IMR-90 (cell line): Measurements from ENCODE around the gene DUS2. TPM values are rescaled to one million over a fixed set of nuclear protein-coding genes. Genes with fewer than 3 reads are reported as not detected.

Experiments
- ATAC-seq: fragments of 200-7000 bp; cut with Tn5 transposase; 2 replicates; pipeline ENCODE4 v1.9.1; 2020; ENCODE audit warnings: low read depth, mild to moderate bottlenecking, moderate library complexity
- BruUV-seq: library from RNA; stranded (reverse); fragments of 400-500 nt; replicated peaks from 2 replicates; lab custom pipeline; 2021; lab: Mats Ljungman, UMichigan
- CTCF ChIA-PET: fragments of 300-600 bp; formaldehyde crosslinking; extraction: SDS; loops from one replicate; lab custom pipeline; 2021; ENCODE audit warnings: antibody characterized with exemption; lab: Yijun Ruan, JAX
- POLR2A ChIA-PET: fragments of 300-600 bp; sonication (Branson Sonifier 250); formaldehyde crosslinking; loops from one replicate; lab custom pipeline; 2022; ENCODE audit warnings: antibody characterized with exemption; ENCODE audit not compliant: unreplicated experiment; lab: Charles Lee
- DNase-seq: peaks from one replicate; pipeline ENCODE4 v3.0.0; 2013
- H2AFZ ChIP-seq: replicated peaks from 2 replicates; pipeline ENCODE3; 2013; ENCODE audit warnings: low read length, mild to moderate bottlenecking; ENCODE audit not compliant: poor library complexity
- H2AK5ac ChIP-seq: 2 replicates; pipeline ENCODE4 v1.6.1; 2013; ENCODE audit warnings: low read depth, low read length, inconsistent platforms
- H2AK9ac ChIP-seq: replicated peaks from 2 replicates; pipeline ENCODE3; 2013; ENCODE audit warnings: mild to moderate bottlenecking, low read depth, low read length, moderate library complexity; ENCODE audit not compliant: poor library complexity
- H2BK120ac ChIP-seq: 2 replicates; pipeline ENCODE4 v1.6.1; 2013; ENCODE audit warnings: low read depth, low read length, inconsistent platforms
- H2BK15ac ChIP-seq: 3 replicates; pipeline ENCODE4 v1.6.1; 2013; ENCODE audit warnings: low read depth, low read length, inconsistent platforms
- H2BK20ac ChIP-seq: 2 replicates; pipeline ENCODE4 v1.6.1; 2013; ENCODE audit warnings: low read depth, mild to moderate bottlenecking, inconsistent platforms, low read length, moderate library complexity
- H2BK5ac ChIP-seq: 2 replicates; pipeline ENCODE4 v1.6.1; 2013; ENCODE audit warnings: mild to moderate bottlenecking, low read depth, low read length, inconsistent platforms; ENCODE audit not compliant: poor library complexity, severe bottlenecking
- H3K14ac ChIP-seq: replicated peaks from 2 replicates; pipeline ENCODE4 v1.6.1; 2013; ENCODE audit warnings: low read depth, low read length, inconsistent platforms
- H3K18ac ChIP-seq: 2 replicates; pipeline ENCODE4 v1.6.1; 2013; ENCODE audit warnings: low read depth, low read length, control low read depth
- H3K23ac ChIP-seq: 2 replicates; pipeline ENCODE4 v1.6.1; 2013; ENCODE audit warnings: low read depth, low read length, inconsistent platforms
- H3K27ac ChIP-seq: 2 replicates; pipeline ENCODE4 v1.5.1; 2013; ENCODE audit warnings: mild to moderate bottlenecking, control low read depth, low read length; ENCODE audit not compliant: insufficient read depth
- H3K27me3 ChIP-seq: 2 replicates; pipeline ENCODE4 v1.6.1; 2013; ENCODE audit warnings: low read length; ENCODE audit not compliant: control insufficient read depth, insufficient read depth
- H3K36me3 ChIP-seq: 2 replicates; pipeline ENCODE4 v1.6.1; 2013; ENCODE audit warnings: low read length, mixed read lengths; ENCODE audit not compliant: control insufficient read depth, insufficient read depth
- H3K4ac ChIP-seq: 2 replicates; pipeline ENCODE4 v1.6.1; 2013; ENCODE audit warnings: low read depth, low read length, inconsistent platforms
- H3K4me1 ChIP-seq: 2 replicates; pipeline ENCODE4 v1.6.1; 2013; ENCODE audit warnings: low read length, mixed read lengths; ENCODE audit not compliant: control insufficient read depth, insufficient read depth
- H3K4me2 ChIP-seq: 2 replicates; pipeline ENCODE4 v1.6.1; 2013; ENCODE audit warnings: low read depth, mild to moderate bottlenecking, control low read depth, low read length, moderate library complexity
- H3K4me3 ChIP-seq: 2 replicates; pipeline ENCODE4 v1.5.1; 2013; ENCODE audit warnings: low read depth, mild to moderate bottlenecking, control low read depth, low read length, moderate library complexity; ENCODE audit not compliant: insufficient read depth
- H3K56ac ChIP-seq: 2 replicates; pipeline ENCODE4 v1.6.1; 2013; ENCODE audit warnings: low read length, inconsistent platforms; ENCODE audit not compliant: insufficient read depth; ENCODE audit errors: extremely low read depth
- H3K79me1 ChIP-seq, 2 experiments: 2 replicates each; pipeline ENCODE4 v1.6.1; 2013; ENCODE audit warnings: low read length in 2 of 2, inconsistent platforms in 1 of 2, low read depth in 1 of 2
- H3K9ac ChIP-seq: 2 replicates; pipeline ENCODE4 v1.6.1; 2013; ENCODE audit warnings: low read depth, low read length, control low read depth
- H3K9me1 ChIP-seq: 2 replicates; pipeline ENCODE4 v1.6.1; 2013; ENCODE audit warnings: low read length, inconsistent platforms; ENCODE audit not compliant: insufficient read depth
- H3K9me3 ChIP-seq: 2 replicates; pipeline ENCODE4 v1.6.1; 2013; ENCODE audit warnings: low read length; ENCODE audit not compliant: control insufficient read depth, insufficient read depth
- H4K20me1 ChIP-seq: 2 replicates; pipeline ENCODE4 v1.6.1; 2013; ENCODE audit warnings: low read length, inconsistent platforms; ENCODE audit not compliant: insufficient read depth
- H4K5ac ChIP-seq: 2 replicates; pipeline ENCODE4 v1.6.1; 2013; ENCODE audit warnings: mild to moderate bottlenecking, low read depth, low read length, control low read depth
- H4K8ac ChIP-seq, 2 experiments: 2 replicates each; pipeline ENCODE4 v1.6.1; 2013; ENCODE audit warnings: low read depth in 2 of 2, low read length in 2 of 2, control low read depth in 1 of 2, inconsistent platforms in 1 of 2
- H4K91ac ChIP-seq: 2 replicates; pipeline ENCODE4 v1.6.1; 2013; ENCODE audit warnings: low read depth, low read length, inconsistent platforms; ENCODE audit not compliant: insufficient read depth
- CEBPB ChIP-seq: IDR thresholded peaks from 2 replicates; pipeline ENCODE4 v1.6.1; 2012; ENCODE audit warnings: low read depth, low read length, improper control_type of control experiment
- CHD1 ChIP-seq: IDR thresholded peaks from 2 replicates; pipeline ENCODE4 v1.6.1; 2012; ENCODE audit warnings: low read depth, low read length, improper control_type of control experiment
- FOS ChIP-seq: fragments of 150-350 bp; IDR thresholded peaks from 2 replicates; pipeline ENCODE4 v1.6.1; 2016; ENCODE audit warnings: low read depth, low read length
- MAFK ChIP-seq: IDR thresholded peaks from 2 replicates; pipeline ENCODE4 v1.6.1; 2012; ENCODE audit warnings: low read depth, low read length, improper control_type of control experiment
- MXI1 ChIP-seq: IDR thresholded peaks from 2 replicates; pipeline ENCODE4 v1.6.1; 2012; ENCODE audit warnings: low read depth, mild to moderate bottlenecking, low read length, moderate library complexity, borderline replicate concordance
- POLR2A ChIP-seq: IDR thresholded peaks from 2 replicates; pipeline ENCODE4 v1.6.1; 2012; ENCODE audit warnings: mild to moderate bottlenecking, low read depth, low read length
- RAD21 ChIP-seq: IDR thresholded peaks from 2 replicates; pipeline ENCODE4 v1.6.1; 2012; ENCODE audit warnings: low read length, improper control_type of control experiment
- RCOR1 ChIP-seq: IDR thresholded peaks from 2 replicates; pipeline ENCODE4 v1.6.1; 2012; ENCODE audit warnings: mild to moderate bottlenecking, low read length, improper control_type of control experiment; ENCODE audit not compliant: insufficient replicate concordance
- SMC3 ChIP-seq: fragments of 150-350 bp; IDR thresholded peaks from 2 replicates; pipeline ENCODE4 v1.6.1; 2016; ENCODE audit warnings: low read depth, mild to moderate bottlenecking, antibody characterized with exemption, low read length, moderate library complexity
- WGBS, 2 experiments: methylation state at CpG; one replicate each; pipeline versions ENCODE4 v1.1.5 to v1.1.7; 2013; ENCODE audit warnings: missing lambda C conversion rate in 2 of 2; ENCODE audit not compliant: insufficient read length in 1 of 2; ENCODE audit errors: extremely low coverage in 2 of 2; 5-methylcytosine and 5-hydroxymethylcytosine counted together
- dilution Hi-C: fragments of 300-500 bp; cut with HindIII; formaldehyde crosslinking; loops from one replicate; pipeline ENCODE4 v1.14.3; 2018; ENCODE audit warnings: low sequenced_read_pairs; ENCODE audit not compliant: unreplicated experiment
- in situ Hi-C: fragments of 300-500 bp; cut with MboI; formaldehyde crosslinking; loops from 3 replicates; pipeline ENCODE4 v1.14.3; 2019; ENCODE audit warnings: low sequenced_read_pairs, inconsistent platforms, mixed read lengths
- intact Hi-C: fragments of 100-400 bp; cut with micrococcal nuclease; formaldehyde crosslinking; loops from 2 replicates; pipeline ENCODE4 v1.10.0; 2022
- polyA plus RNA-seq, 3 experiments: library from polyadenylated mRNA; depleted of rRNA; stranded (reverse); fragments of >200 nt; gene quantifications; 2 replicates each; pipeline ENCODE4 v1.2.3, GENCODE V29; 2012; ENCODE audit warnings: low replicate concordance in 1 of 3
- total RNA-seq: library from RNA; depleted of rRNA; stranded (reverse); fragments of >200 nt; gene quantifications from 2 replicates; pipeline ENCODE4 v1.2.3, GENCODE V29; 2012
- TF ChIP-seq, protein P1 (sequence below): fragments of 150-350 bp; IDR thresholded peaks from 2 replicates; pipeline ENCODE4 v1.6.1; 2016; ENCODE audit warnings: low read depth, mild to moderate bottlenecking, low read length, moderate library complexity, borderline replicate concordance

DUS2 gene
- total and polyA plus RNA-seq, 2 of the 4 experiments (the other 2 are of a cell fraction) = 15.8 to 30.5 TPM

DNA sequence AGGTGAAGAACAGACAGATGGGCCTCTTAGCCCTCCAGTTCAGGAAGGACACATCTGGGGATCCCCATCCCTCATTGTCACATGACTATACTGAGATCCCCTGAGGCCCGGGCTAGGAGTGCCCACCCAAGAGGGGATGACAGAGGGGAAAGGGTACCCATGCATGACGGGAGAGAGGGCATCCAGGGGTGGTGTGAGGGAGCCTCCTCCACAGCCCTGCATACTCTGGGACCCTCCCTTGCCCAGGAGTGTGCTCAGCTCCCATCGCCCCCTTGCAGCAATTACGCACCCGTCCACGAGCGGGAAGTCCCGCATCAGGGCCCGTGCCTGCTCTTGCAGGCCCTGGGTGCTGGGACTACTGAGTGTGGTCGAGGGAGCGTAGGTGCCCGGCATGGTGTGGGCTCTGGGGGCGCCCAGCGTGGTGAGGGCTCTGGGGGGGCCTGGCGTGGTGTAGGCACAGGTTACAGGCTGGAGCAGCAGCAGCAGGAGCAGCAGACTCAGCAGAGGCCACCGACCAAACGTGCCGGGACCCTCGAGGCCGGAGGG lies 30.4 kb upstream of the DUS2 start:
- no peak overlapping the region for H4K8ac ChIP-seq
- peaks cover 5% of the 10 kb centered on the region; the same call in 1 of the 2 replicates for H3K27me3 ChIP-seq
- no peaks in the 10 kb centered on the region for H3K79me1 ChIP-seq
- intact Hi-C loops = loop anchor here (1.0 kb wide), 2 partner anchors 48 to 237 kb away; no protein-coding TSS in a partner anchor
- WGBS, 2 experiments = 63% methylated on average over 6 of the region's 20 CpGs; no CpG with 5 or more reads in 1 of the 2 experiments
- H3K27ac ChIP-seq = no peak overlapping the region
- H4K91ac ChIP-seq = no peak overlapping the region
- H2AK5ac ChIP-seq = peak overlapping the region; percentile 14; the same call in 1 of the 2 replicates
- in situ Hi-C loops = no loop called here
- no peak overlapping the region for H4K5ac ChIP-seq
- no TSS peak for BruUV-seq
- ATAC-seq (no peak), DNase-seq (no peak)
- H3K18ac ChIP-seq = no peak overlapping the region
- no peak overlapping the region for H2BK15ac ChIP-seq
- ChIA-PET CTCF (no interaction called here), POLR2A (no interaction called here)
- H3K56ac ChIP-seq = no peak overlapping the region
- no peak overlapping the region for H3K9ac ChIP-seq
- no peak overlapping the region for H2BK5ac ChIP-seq
- H3K14ac ChIP-seq = no peak overlapping the region
- H3K9me1 ChIP-seq = no peaks in the 10 kb centered on the region; the same call in 1 of the 2 replicates
- H2BK20ac ChIP-seq = no peak overlapping the region
- no peaks in the 10 kb centered on the region for H3K9me3 ChIP-seq
- H2AK9ac ChIP-seq = peak overlapping the region; percentile 94
- no peak overlapping the region for H3K4me3 ChIP-seq
- H3K36me3 ChIP-seq = no peaks in the 10 kb centered on the region
- H2AFZ ChIP-seq = peak overlapping the region; percentile 94
- H4K20me1 ChIP-seq = no peaks in the 10 kb centered on the region; the same call in 1 of the 2 replicates
- H3K23ac ChIP-seq = no peak overlapping the region
- H2BK120ac ChIP-seq = no peak overlapping the region
- H3K4ac ChIP-seq = no peak overlapping the region
- H3K4me1 ChIP-seq = peaks cover 4% of the 10 kb centered on the region; the same call in 1 of the 2 replicates
- TF ChIP-seq CEBPB (no peak), RCOR1 (no peak), CHD1 (no peak), MAFK (no peak), SMC3 (no peak), FOS (no peak), RAD21 (no peak), POLR2A (no peak), MXI1 (no peak)
- TF ChIP-seq, protein P1, sequence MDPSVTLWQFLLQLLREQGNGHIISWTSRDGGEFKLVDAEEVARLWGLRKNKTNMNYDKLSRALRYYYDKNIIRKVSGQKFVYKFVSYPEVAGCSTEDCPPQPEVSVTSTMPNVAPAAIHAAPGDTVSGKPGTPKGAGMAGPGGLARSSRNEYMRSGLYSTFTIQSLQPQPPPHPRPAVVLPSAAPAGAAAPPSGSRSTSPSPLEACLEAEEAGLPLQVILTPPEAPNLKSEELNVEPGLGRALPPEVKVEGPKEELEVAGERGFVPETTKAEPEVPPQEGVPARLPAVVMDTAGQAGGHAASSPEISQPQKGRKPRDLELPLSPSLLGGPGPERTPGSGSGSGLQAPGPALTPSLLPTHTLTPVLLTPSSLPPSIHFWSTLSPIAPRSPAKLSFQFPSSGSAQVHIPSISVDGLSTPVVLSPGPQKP = no peak
- dilution Hi-C loops = no loop called here
- peak overlapping the region; percentile 31; the same call in 1 of the 2 replicates for H3K4me2 ChIP-seq
